ENCODE data around the gene TOR1A.

Gene TOR1A

GRCh38 chr9:129832982-129833381 lies 9.0 kb upstream of the TOR1A start:
- H3K4me3 ChIP-seq (ENCODE audit: low read depth, low read length) = no peak overlapping the region
- TF ChIP-seq, protein P1, sequence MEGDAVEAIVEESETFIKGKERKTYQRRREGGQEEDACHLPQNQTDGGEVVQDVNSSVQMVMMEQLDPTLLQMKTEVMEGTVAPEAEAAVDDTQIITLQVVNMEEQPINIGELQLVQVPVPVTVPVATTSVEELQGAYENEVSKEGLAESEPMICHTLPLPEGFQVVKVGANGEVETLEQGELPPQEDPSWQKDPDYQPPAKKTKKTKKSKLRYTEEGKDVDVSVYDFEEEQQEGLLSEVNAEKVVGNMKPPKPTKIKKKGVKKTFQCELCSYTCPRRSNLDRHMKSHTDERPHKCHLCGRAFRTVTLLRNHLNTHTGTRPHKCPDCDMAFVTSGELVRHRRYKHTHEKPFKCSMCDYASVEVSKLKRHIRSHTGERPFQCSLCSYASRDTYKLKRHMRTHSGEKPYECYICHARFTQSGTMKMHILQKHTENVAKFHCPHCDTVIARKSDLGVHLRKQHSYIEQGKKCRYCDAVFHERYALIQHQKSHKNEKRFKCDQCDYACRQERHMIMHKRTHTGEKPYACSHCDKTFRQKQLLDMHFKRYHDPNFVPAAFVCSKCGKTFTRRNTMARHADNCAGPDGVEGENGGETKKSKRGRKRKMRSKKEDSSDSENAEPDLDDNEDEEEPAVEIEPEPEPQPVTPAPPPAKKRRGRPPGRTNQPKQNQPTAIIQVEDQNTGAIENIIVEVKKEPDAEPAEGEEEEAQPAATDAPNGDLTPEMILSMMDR (IDR thresholded peaks at IDR 0.05; ENCODE audit: low read depth, low read length) = no peak

- no peak overlapping the region for H3K4me3 ChIP-seq (ENCODE audit: low read depth, low read length)
- TF ChIP-seq, protein P1 (IDR thresholded peaks at IDR 0.05; ENCODE audit: low read depth, low read length) = no peak
Observed at GRCh38 chr9:129828969-129829368, 5.0 kb upstream of the TOR1A start.

DNA sequence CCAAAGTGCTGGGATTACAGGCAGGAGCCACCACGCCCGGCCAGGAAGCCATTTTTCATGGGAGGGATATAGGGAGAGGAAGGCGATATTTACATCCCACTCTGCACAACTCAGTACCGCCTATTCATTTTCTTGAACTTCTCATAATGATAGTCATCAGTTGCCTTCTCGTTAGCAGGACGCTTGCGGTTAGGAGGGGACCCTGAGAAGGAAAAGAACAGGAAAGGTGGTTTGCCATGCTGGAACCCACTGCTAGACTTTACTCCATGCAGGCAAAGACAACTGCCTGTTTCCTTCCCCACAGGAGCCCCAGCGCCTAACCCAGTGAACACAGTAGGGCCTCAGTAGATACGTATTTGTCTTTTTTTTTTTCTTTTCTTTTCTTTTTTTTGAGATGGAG lies 4.1 kb upstream of the TOR1A start:
- TF ChIP-seq, protein P1 (IDR thresholded peaks at IDR 0.05; ENCODE audit: low read depth, low read length) = no peak

GRCh38 chr9:129826759-129827158 lies 2.8 kb upstream of the TOR1A start:
- no peak overlapping the region for H3K4me3 ChIP-seq (ENCODE audit: low read depth, low read length)
- TF ChIP-seq, protein P1 (IDR thresholded peaks at IDR 0.05; ENCODE audit: low read depth, low read length) = no peak

More for the DNA sequence above, 4.1 kb upstream of the TOR1A start:
- no peak overlapping the region for H3K4me3 ChIP-seq (ENCODE audit: low read depth, low read length)

GRCh38 chr9:129826344-129826743 lies 2.4 kb upstream of the TOR1A start:
- TF ChIP-seq, protein P1 (IDR thresholded peaks at IDR 0.05; ENCODE audit: low read depth, low read length) = no peak
- no peak overlapping the region for H3K4me3 ChIP-seq (ENCODE audit: low read depth, low read length)

GRCh38 chr9:129823542-129823934 lies 398 bp downstream of the TOR1A start:
- peak overlapping the region; percentile 72 for H3K4me3 ChIP-seq (ENCODE audit: low read depth, low read length)
- TF ChIP-seq, protein P1 (IDR thresholded peaks at IDR 0.05; ENCODE audit: low read depth, low read length) = no peak

DNA sequence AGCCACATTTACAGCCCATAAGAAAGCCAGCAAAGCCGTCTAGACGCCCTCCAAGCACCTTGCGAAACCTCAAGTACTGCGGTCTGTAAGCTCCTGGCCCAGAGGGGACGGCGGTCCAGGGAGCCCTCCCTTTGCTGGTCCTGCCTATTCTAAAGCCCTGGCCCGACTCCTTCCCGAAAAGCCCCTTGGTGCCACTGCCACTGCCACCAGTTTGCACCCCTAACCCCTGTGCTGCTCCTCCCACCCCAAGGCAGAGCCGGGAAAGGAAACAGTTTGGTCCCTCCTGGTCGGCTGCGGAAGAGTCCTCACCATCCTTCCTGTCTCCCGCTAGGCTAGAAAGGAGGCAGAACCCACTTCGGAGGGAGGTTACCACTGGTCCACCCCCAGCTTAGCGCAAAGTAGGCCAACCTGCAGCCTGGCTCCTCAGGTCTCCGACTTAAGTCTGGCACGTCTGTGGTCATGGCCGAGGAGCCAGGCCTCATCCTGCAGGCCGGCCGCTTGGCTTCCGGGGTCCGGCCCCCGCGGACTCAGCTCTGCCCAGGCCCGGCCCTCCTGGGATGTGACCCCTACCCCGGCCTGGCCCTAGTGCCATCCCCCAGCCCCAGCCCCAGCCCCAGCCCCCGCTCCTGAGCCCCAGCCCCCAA lies 916 bp downstream of the TOR1A start:
- peak overlapping the region; percentile 72 for H3K4me3 ChIP-seq (ENCODE audit: low read depth, low read length)
- TF ChIP-seq, protein P1 (IDR thresholded peaks at IDR 0.05; ENCODE audit: low read depth, low read length) = no peak
